ENCODE measurements around the gene CLCN6.

Gene CLCN6

DNA sequence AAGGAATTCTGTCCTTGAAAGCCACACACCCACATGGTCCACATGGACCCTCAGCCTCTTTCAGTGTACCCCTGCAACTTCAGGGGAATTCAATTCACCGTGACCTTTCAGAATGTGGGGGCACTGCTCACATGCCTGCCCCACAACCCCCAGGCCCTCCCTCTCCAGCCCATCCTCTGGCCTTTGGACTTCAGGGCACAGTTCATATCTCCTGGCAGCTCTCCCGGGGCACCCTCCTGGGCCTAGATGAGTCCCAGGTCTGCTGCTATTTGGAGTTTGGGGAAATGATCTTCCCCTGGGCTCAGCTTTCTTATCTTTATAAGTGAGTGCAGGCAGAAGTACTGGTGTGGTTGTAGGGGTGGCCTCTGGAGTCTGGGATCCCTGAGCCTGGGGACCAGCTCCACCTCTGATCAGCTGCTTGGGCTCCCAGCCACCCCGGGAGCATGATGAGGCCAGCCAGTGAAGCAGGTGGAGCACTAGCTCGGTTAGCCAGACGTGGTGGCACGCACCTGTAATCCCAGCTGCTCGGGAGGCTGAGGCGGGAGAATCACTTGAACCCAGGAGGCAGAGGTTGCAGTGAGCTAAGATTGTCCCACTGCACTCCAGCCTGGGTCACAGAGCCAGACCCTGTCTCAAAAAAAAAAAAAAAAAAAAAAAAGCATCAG, 28.2 kb upstream of the CLCN6 start:
- TF ChIP-seq, protein P1, sequence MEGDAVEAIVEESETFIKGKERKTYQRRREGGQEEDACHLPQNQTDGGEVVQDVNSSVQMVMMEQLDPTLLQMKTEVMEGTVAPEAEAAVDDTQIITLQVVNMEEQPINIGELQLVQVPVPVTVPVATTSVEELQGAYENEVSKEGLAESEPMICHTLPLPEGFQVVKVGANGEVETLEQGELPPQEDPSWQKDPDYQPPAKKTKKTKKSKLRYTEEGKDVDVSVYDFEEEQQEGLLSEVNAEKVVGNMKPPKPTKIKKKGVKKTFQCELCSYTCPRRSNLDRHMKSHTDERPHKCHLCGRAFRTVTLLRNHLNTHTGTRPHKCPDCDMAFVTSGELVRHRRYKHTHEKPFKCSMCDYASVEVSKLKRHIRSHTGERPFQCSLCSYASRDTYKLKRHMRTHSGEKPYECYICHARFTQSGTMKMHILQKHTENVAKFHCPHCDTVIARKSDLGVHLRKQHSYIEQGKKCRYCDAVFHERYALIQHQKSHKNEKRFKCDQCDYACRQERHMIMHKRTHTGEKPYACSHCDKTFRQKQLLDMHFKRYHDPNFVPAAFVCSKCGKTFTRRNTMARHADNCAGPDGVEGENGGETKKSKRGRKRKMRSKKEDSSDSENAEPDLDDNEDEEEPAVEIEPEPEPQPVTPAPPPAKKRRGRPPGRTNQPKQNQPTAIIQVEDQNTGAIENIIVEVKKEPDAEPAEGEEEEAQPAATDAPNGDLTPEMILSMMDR (conservative IDR thresholded peaks at IDR 0.05; ENCODE audit: low read depth, low read length) = no peak
- Histone ChIP-seq H3K27me3 (ENCODE audit: insufficient read depth, low read depth) (peaks cover 11% of the 10 kb centered on the region; the same call in 1 of the 2 replicates), H3K36me3 (ENCODE audit: insufficient read depth) (no peaks in the 10 kb centered on the region), H3K4me3 (IDR thresholded peaks at IDR 0.05; ENCODE audit: insufficient read depth, low read depth, low read length) (no peak overlapping the region), H3K27ac (no peak overlapping the region), H3K4me1 (ENCODE audit: low read depth, poor library complexity, severe bottlenecking) (no peaks in the 10 kb centered on the region), H2AFZ (ENCODE audit: low read depth) (no peak overlapping the region), H3K4me2 (no peak overlapping the region), H3K79me2 (ENCODE audit: insufficient read depth, low read depth) (no peaks in the 10 kb centered on the region), H3K9ac (no peak overlapping the region), H4K20me1 (ENCODE audit: insufficient read depth) (no peaks in the 10 kb centered on the region)

DNA sequence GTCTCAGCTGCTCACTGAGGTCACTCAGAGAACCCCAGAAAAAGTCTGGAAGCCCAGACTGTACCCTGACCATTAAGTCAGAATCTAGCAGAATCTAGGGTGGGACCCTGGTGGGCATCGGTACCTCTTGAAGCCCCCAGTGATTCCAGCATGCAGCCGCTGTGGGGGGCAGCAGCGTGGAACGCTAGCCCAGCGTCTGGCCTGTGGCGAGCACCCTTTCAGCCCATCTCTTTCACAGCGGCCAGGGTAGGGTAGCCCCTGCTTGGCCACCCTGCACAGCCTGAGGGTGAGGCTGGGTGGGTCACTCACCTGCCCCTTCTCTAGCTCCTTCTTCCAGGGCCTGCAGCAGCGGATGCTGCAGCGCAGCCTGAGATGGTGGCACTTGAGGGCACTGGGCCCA, 27.7 kb upstream of the CLCN6 start:
- Histone ChIP-seq H3K4me2 (no peak overlapping the region), H3K79me2 (ENCODE audit: insufficient read depth, low read depth) (no peaks in the 10 kb centered on the region), H3K36me3 (ENCODE audit: insufficient read depth) (no peaks in the 10 kb centered on the region), H3K27me3 (ENCODE audit: insufficient read depth, low read depth) (peaks cover 11% of the 10 kb centered on the region; the same call in 1 of the 2 replicates), H3K4me3 (IDR thresholded peaks at IDR 0.05; ENCODE audit: insufficient read depth, low read depth, low read length) (no peak overlapping the region), H3K27ac (no peak overlapping the region), H2AFZ (ENCODE audit: low read depth) (no peak overlapping the region), H4K20me1 (ENCODE audit: insufficient read depth) (no peaks in the 10 kb centered on the region), H3K4me1 (ENCODE audit: low read depth, poor library complexity, severe bottlenecking) (no peaks in the 10 kb centered on the region), H3K9ac (no peak overlapping the region)
- TF ChIP-seq, protein P1 (conservative IDR thresholded peaks at IDR 0.05; ENCODE audit: low read depth, low read length) = no peak

DNA sequence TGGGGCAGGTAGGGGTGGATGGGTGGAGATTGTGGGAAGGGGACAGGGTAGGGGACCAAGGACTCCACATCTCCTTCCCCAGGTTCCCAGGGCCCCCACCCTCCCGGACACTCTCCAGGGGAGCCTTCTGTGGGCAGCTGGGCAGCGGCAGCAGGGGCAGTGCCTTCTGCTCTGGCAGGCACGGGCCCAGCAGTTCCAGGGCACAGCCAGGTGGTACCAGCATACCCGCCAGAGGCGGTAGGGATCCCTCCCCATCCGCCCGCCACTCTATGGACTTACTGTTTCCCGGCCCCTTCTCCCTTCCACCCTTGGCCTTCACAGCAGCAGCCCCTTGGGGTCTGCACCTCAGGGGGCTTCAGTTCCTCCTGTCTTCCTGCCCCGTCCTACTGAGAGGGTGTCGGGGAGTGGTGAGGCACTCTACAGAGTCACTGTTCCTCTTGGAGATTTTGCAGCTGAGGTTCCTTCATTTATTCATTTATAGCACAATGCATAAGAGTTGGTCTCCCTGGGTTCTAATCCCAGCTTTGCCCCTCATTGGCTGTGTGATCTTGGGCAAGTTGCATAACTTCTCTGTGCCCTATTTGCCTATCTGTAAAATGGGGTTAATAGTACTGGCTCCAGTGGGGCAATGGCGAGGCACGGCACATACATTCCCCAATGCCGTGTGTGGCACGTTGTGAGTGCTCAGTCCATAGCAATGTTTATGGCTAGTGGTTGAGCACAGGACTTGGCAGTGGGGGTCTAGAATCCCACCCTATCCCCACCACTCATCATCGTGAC, 27.0 kb upstream of the CLCN6 start:
- no peak overlapping the region for H3K4me2 ChIP-seq
- H4K20me1 ChIP-seq (ENCODE audit: insufficient read depth) = no peaks in the 10 kb centered on the region
- peaks cover 11% of the 10 kb centered on the region; the same call in 1 of the 2 replicates for H3K27me3 ChIP-seq (ENCODE audit: insufficient read depth, low read depth)
- no peak overlapping the region for H3K9ac ChIP-seq
- no peak overlapping the region for H3K27ac ChIP-seq
- H3K4me3 ChIP-seq (IDR thresholded peaks at IDR 0.05; ENCODE audit: insufficient read depth, low read depth, low read length) = no peak overlapping the region
- no peaks in the 10 kb centered on the region for H3K4me1 ChIP-seq (ENCODE audit: low read depth, poor library complexity, severe bottlenecking)
- H3K79me2 ChIP-seq (ENCODE audit: insufficient read depth, low read depth) = no peaks in the 10 kb centered on the region
- TF ChIP-seq, protein P1 (conservative IDR thresholded peaks at IDR 0.05; ENCODE audit: low read depth, low read length) = no peak
- H2AFZ ChIP-seq (ENCODE audit: low read depth) = no peak overlapping the region
- H3K36me3 ChIP-seq (ENCODE audit: insufficient read depth) = no peaks in the 10 kb centered on the region

DNA sequence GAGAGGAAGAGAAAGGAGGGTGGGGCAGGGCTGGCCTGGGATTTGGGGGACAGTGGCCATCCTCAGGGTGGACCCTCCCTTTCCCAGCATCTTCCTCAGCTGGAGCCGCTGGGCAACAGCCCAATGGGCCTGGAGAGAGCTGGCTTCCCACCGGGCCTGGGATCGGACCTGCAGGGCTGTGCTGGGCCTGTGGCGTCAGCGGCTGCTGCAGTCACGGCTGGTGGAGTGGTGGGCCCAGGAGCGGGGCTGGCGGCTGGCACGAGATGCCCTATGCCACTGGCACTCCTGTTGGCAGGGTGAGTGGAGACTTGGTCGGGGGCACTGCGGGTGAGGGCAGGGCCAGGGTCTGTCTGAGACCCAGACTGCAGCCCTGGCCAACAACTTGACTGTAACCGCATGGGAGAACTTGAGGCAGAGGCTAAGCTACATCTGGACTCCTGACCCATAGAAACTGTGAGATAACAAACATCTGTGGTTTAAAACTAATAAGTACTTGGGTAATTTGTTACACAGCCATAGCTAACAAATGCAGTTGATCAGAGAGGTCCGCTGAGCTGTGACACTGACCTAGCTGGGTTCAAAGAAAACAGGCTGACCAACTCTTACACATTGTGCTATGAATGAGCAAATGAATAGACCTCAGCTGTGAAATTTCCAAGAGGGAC, 26.1 kb upstream of the CLCN6 start:
- Histone ChIP-seq H3K36me3 (ENCODE audit: insufficient read depth) (no peaks in the 10 kb centered on the region), H4K20me1 (ENCODE audit: insufficient read depth) (no peaks in the 10 kb centered on the region), H3K4me1 (ENCODE audit: low read depth, poor library complexity, severe bottlenecking) (no peaks in the 10 kb centered on the region), H3K9ac (no peak overlapping the region), H3K79me2 (ENCODE audit: insufficient read depth, low read depth) (no peaks in the 10 kb centered on the region), H3K4me2 (no peak overlapping the region), H2AFZ (ENCODE audit: low read depth) (no peak overlapping the region), H3K27ac (no peak overlapping the region), H3K4me3 (IDR thresholded peaks at IDR 0.05; ENCODE audit: insufficient read depth, low read depth, low read length) (no peak overlapping the region), H3K27me3 (ENCODE audit: insufficient read depth, low read depth) (peaks cover 11% of the 10 kb centered on the region; the same call in 1 of the 2 replicates)
- TF ChIP-seq, protein P1 (conservative IDR thresholded peaks at IDR 0.05; ENCODE audit: low read depth, low read length) = no peak

Measured in KMS-11 (cell line).